Stimulated activated CD8-positive, alpha-beta memory T cell treated with anti-CD3 and anti-CD28 coated beads, Interleukin-12 subunit alpha, Interleukin-12 subunit beta, amount 100 ng/mL, for 24 hours (primary cell): ENCODE measurements around the gene FAAP24.
"Not testable (repeated sequence)": the region's sequence is repeated elsewhere in the genome, so short reads cannot be mapped to it uniquely, and the experiment has no call there.

Experiments used
- DNase-seq: peaks from one replicate; pipeline ENCODE4 v3.0.0-alpha.2; 2020; ENCODE audit errors: extremely low read depth

The FAAP24 gene

GRCh38 chr19:32998722-32999121 is 26.7 kb downstream of the FAAP24 start:
- DNase-seq = no peak

GRCh38 chr19:33000510-33000909 is 28.5 kb downstream of the FAAP24 start:
- no peak for DNase-seq

GRCh38 chr19:33000910-33001309 is 28.9 kb downstream of the FAAP24 start:
- no peak for DNase-seq

- not testable (repeated sequence) for DNase-seq
These were observed 30.3 kb downstream of the FAAP24 start for GRCh38 chr19:33002126-33002865.

- DNase-seq = not testable (repeated sequence)
These were observed 31.5 kb downstream of the FAAP24 start for GRCh38 chr19:33003424-33004024.

GRCh38 chr19:33005440-33005839 is 33.4 kb downstream of the FAAP24 start:
- no peak for DNase-seq

- DNase-seq = no peak
These were observed 36.7 kb downstream of the FAAP24 start for GRCh38 chr19:33008738-33009137.

- not testable (repeated sequence) for DNase-seq
These were observed 38.8 kb downstream of the FAAP24 start for GRCh38 chr19:33010891-33011290.

- no peak for DNase-seq
These were observed 50.6 kb downstream of the FAAP24 start for GRCh38 chr19:33022472-33023116.

- DNase-seq = no peak
These were observed 52.4 kb downstream of the FAAP24 start for GRCh38 chr19:33024398-33024797.

- DNase-seq = not testable (repeated sequence)
These were observed 53.6 kb downstream of the FAAP24 start for GRCh38 chr19:33025468-33026238.

GRCh38 chr19:33026602-33027001 is 54.6 kb downstream of the FAAP24 start:
- DNase-seq = not testable (repeated sequence)
